ENCODE data around the gene CHKB.

Gene CHKB

DNA sequence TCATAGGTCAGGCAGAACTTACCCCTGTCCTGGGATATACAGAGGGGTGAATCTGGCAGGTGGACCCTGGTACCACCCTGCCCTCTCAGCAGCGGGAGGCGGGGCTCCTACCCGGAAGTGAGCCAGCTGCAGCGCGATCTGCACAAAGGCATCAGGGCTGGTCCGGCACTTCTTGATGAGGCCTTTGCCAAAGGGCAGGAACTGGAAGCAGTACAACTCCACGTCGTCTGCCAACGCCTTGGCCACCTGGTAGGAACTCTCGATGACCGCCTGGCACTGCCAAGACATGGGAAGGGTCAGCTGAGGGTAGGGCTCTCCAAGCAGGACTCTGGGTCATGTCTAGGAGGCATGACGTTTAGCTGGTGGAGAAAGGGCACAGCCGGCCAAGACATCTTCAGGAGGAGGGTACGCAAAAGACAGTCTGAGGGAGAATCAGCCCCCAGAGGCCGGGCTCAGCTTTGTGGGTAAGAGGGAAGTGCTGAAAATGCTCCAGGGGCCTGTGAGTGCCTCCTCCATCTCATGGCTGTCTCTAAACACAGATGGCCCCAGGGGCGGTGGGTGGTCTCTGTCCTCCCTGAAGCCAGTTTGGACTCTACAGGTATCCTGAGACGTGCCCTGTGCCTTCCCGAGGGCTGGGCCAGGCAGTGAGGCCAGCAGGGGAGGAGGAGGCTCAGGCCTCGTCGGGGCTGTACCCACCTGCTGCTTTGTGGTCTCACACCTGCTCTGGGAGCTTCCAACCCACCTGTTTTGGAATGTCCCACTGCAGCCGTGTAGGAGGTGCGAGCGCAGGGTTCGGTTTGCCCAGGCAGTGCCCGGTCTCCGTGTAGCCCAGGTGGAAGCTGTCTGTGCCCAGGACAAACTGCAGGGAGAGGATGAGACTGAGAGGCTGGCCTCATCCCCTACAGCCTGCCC, 11.1 kb downstream of the CHKB start:
- Histone ChIP-seq H3K27ac (ENCODE audit: low read depth, low read length) (no peak overlapping the region), H3K9ac (ENCODE audit: low read length) (no peak overlapping the region)
- no peak for TF ChIP-seq CTCF (IDR thresholded peaks at IDR 0.05; ENCODE audit: insufficient read depth, low read length, poor library complexity, severe bottlenecking)
- no peak for TF ChIP-seq EZH2phosphoT487 (conservative IDR thresholded peaks at IDR 0.05; ENCODE audit: low read length)

GRCh38 chr22:50570861-50571260, 11.8 kb downstream of the CHKB start:
- H3F3A ChIP-seq (ENCODE audit: insufficient read depth), result no peaks in the 10 kb centered on the region; the same call in 1 of the 2 replicates
- no peak for TF ChIP-seq CTCF (IDR thresholded peaks at IDR 0.05; ENCODE audit: insufficient read depth, low read length, poor library complexity, severe bottlenecking)
- no peak for TF ChIP-seq EZH2phosphoT487 (conservative IDR thresholded peaks at IDR 0.05; ENCODE audit: low read length)
- no peak overlapping the region for H3K9ac ChIP-seq (ENCODE audit: low read length)
- peaks cover 4% of the 10 kb centered on the region; the same call in 1 of the 2 replicates for H3K36me3 ChIP-seq (ENCODE audit: low read length)
- no peaks in the 10 kb centered on the region for H3K27me3 ChIP-seq (ENCODE audit: low read length)
- no peak overlapping the region for H3K4me3 ChIP-seq (ENCODE audit: insufficient read depth, low read length, poor library complexity, severe bottlenecking)
- no peak overlapping the region for H2AFZ ChIP-seq (ENCODE audit: low read depth, low read length, severe bottlenecking)
- no peaks in the 10 kb centered on the region for H3K79me2 ChIP-seq (ENCODE audit: insufficient read depth, low read length)
- no peaks in the 10 kb centered on the region for H4K20me1 ChIP-seq (ENCODE audit: low read depth, low read length)
- no peak overlapping the region for H3K4me2 ChIP-seq (ENCODE audit: low read depth, low read length, poor library complexity, severe bottlenecking)
- no peak overlapping the region for H3K27ac ChIP-seq (ENCODE audit: low read depth, low read length)
- H3K9me3 ChIP-seq (ENCODE audit: insufficient read depth, low read length), result no peaks in the 10 kb centered on the region
- H3K9me2 ChIP-seq (replicated peaks; ENCODE audit: insufficient read depth, low read length), result no peaks in the 10 kb centered on the region

More for the DNA sequence above, 11.1 kb downstream of the CHKB start:
- Histone ChIP-seq H3K9me3 (ENCODE audit: insufficient read depth, low read length) (no peaks in the 10 kb centered on the region), H3K4me2 (ENCODE audit: low read depth, low read length, poor library complexity, severe bottlenecking) (no peak overlapping the region), H3K27me3 (ENCODE audit: low read length) (no peaks in the 10 kb centered on the region), H3K9me2 (replicated peaks; ENCODE audit: insufficient read depth, low read length) (no peaks in the 10 kb centered on the region), H3K79me2 (ENCODE audit: insufficient read depth, low read length) (no peaks in the 10 kb centered on the region), H4K20me1 (ENCODE audit: low read depth, low read length) (no peaks in the 10 kb centered on the region), H3F3A (ENCODE audit: insufficient read depth) (no peaks in the 10 kb centered on the region; the same call in 1 of the 2 replicates), H2AFZ (ENCODE audit: low read depth, low read length, severe bottlenecking) (no peak overlapping the region), H3K4me3 (ENCODE audit: insufficient read depth, low read length, poor library complexity, severe bottlenecking) (no peak overlapping the region), H3K36me3 (ENCODE audit: low read length) (peaks cover 4% of the 10 kb centered on the region; the same call in 1 of the 2 replicates)

DNA sequence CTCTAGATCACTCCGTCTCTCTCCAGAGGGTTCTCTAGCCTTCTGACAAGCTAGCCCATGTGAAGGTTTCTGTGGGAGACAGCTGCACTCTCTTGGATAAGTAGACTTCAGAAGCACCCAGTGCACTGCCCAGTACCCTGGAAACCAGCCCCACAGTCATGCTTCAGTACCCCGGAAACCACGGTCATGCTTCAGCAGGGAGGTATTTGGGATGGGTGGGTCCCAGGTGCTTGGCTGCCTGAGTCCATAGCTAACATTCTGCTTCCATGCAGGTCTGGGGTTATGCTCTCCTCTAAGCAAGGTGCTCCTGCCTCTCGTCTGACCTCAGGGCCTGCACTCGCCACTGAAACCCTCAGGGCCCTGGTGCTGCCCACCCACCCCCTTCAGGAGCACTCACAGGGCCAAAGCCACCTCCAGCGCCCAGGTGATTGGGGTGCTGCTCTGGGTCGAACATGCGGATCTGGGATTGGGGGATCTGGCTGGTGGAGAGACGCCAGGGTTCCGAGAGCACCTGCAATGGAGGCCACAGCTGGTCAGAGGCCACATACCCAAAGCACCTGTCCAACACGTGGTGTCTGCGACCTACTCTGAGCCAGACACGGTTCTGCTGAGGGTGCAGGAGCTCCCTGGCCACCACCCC, 12.6 kb downstream of the CHKB start:
- Histone ChIP-seq H3K9me3 (ENCODE audit: insufficient read depth, low read length) (no peaks in the 10 kb centered on the region), H2AFZ (ENCODE audit: low read depth, low read length, severe bottlenecking) (no peak overlapping the region), H3F3A (ENCODE audit: insufficient read depth) (peaks cover 3% of the 10 kb centered on the region; the same call in 1 of the 2 replicates), H3K4me2 (ENCODE audit: low read depth, low read length, poor library complexity, severe bottlenecking) (no peak overlapping the region), H3K4me3 (ENCODE audit: insufficient read depth, low read length, poor library complexity, severe bottlenecking) (no peak overlapping the region), H3K9ac (ENCODE audit: low read length) (no peak overlapping the region), H3K9me2 (replicated peaks; ENCODE audit: insufficient read depth, low read length) (no peaks in the 10 kb centered on the region), H3K36me3 (ENCODE audit: low read length) (peaks cover 4% of the 10 kb centered on the region; the same call in 1 of the 2 replicates), H4K20me1 (ENCODE audit: low read depth, low read length) (no peaks in the 10 kb centered on the region), H3K27ac (ENCODE audit: low read depth, low read length) (no peak overlapping the region), H3K27me3 (ENCODE audit: low read length) (no peaks in the 10 kb centered on the region), H3K79me2 (ENCODE audit: insufficient read depth, low read length) (no peaks in the 10 kb centered on the region)
- TF ChIP-seq CTCF (IDR thresholded peaks at IDR 0.05; ENCODE audit: insufficient read depth, low read length, poor library complexity, severe bottlenecking), result no peak
- TF ChIP-seq EZH2phosphoT487 (conservative IDR thresholded peaks at IDR 0.05; ENCODE audit: low read length), result no peak

Data from SU-DHL-6 (cell line).